HPDE6-E6E7 (cell line): ENCODE results near the gene HPS3.
A peak's percentile ranks its signal among the peaks of the same experiment; 100 is the strongest.

Experiments used
- DNase-seq: peaks from one replicate; pipeline ENCODE4 v3.0.0; 2011; ENCODE audit warnings: missing footprints; ENCODE audit errors: extremely low spot score

HPS3 gene

GRCh38 chr3:149122721-149123578 lies 6.5 kb upstream of the HPS3 start:
- no peak for DNase-seq

GRCh38 chr3:149128821-149129220 lies 617 bp upstream of the HPS3 start:
- DNase-seq = no peak

GRCh38 chr3:149131589-149131988 lies 2.2 kb downstream of the HPS3 start:
- DNase-seq = no peak

GRCh38 chr3:149134575-149134974 lies 5.1 kb downstream of the HPS3 start:
- DNase-seq = no peak

- no peak for DNase-seq
Measured at GRCh38 chr3:149142682-149143081, 13.2 kb downstream of the HPS3 start.

GRCh38 chr3:149145356-149145755 lies 15.9 kb downstream of the HPS3 start:
- no peak for DNase-seq

GRCh38 chr3:149145974-149146373 lies 16.5 kb downstream of the HPS3 start:
- no peak for DNase-seq

- DNase-seq = no peak
Measured at GRCh38 chr3:149150436-149150835, 21.0 kb downstream of the HPS3 start.

- no peak for DNase-seq
Measured at GRCh38 chr3:149151843-149152242, 22.4 kb downstream of the HPS3 start.

GRCh38 chr3:149152420-149152819 lies 23.0 kb downstream of the HPS3 start:
- no peak for DNase-seq

- no peak for DNase-seq
Measured at GRCh38 chr3:149153402-149153801, 24.0 kb downstream of the HPS3 start.

- DNase-seq = no peak
Measured at GRCh38 chr3:149160754-149161300, 31.4 kb downstream of the HPS3 start.

- DNase-seq = no peak
Measured at GRCh38 chr3:149162007-149162406, 32.6 kb downstream of the HPS3 start.

GRCh38 chr3:149163066-149163465 lies 33.6 kb downstream of the HPS3 start:
- no peak for DNase-seq

GRCh38 chr3:149167898-149168297 lies 38.5 kb downstream of the HPS3 start:
- no peak for DNase-seq

GRCh38 chr3:149170672-149171071 lies 41.2 kb downstream of the HPS3 start:
- DNase-seq = no peak

- DNase-seq = no peak
Measured at GRCh38 chr3:149174901-149175300, 45.5 kb downstream of the HPS3 start.

GRCh38 chr3:149177122-149177521 lies 47.7 kb downstream of the HPS3 start:
- no peak for DNase-seq

- no peak for DNase-seq
Measured at GRCh38 chr3:149179220-149179619, 49.8 kb downstream of the HPS3 start.

GRCh38 chr3:149180057-149180573 lies 50.7 kb downstream of the HPS3 start:
- peak; percentile 79 for DNase-seq

GRCh38 chr3:149181182-149181581 lies 51.7 kb downstream of the HPS3 start:
- no peak for DNase-seq

GRCh38 chr3:149186219-149186618 lies 56.8 kb downstream of the HPS3 start:
- no peak for DNase-seq

- DNase-seq = no peak
Measured at GRCh38 chr3:149186721-149187120, 57.3 kb downstream of the HPS3 start.
